Measurements from ENCODE around the gene ATP6V1G1.

GRCh38 chr9:114555696-114556095 is 31.9 kb upstream of the ATP6V1G1 start:
- no peak for TF ChIP-seq EZH2 (IDR thresholded peaks at IDR 0.05; ENCODE audit: low read length, missing control alignments)
- no peak for TF ChIP-seq CTCF (conservative IDR thresholded peaks at IDR 0.05 in 1 of 2, IDR thresholded peaks at IDR 0.05 in 1 of 2; ENCODE audit: low read depth in 1 of 2, low read length in 2 of 2)

Data from fibroblast of lung (primary cell).